Panc1 (cell line): ENCODE results near the gene STK10. TPM values are rescaled to one million over a fixed set of nuclear protein-coding genes. Genes with fewer than 3 reads are reported as not detected.

Experiments used
- ATAC-seq: fragments of 200-7000 bp; cut with Tn5 transposase; 2 replicates; pipeline ENCODE4 v1.9.1; 2020; ENCODE audit warnings: mild to moderate bottlenecking, moderate library complexity
- BruUV-seq: library from RNA; stranded (reverse); fragments of 400-500 nt; replicated peaks from 2 replicates; lab custom pipeline; 2021; lab: Mats Ljungman, UMichigan
- CTCF ChIA-PET: fragments of 300-600 bp; sonication (Branson Sonifier 250); formaldehyde crosslinking; loops from one replicate; lab custom pipeline; 2022; ENCODE audit warnings: antibody characterized with exemption; lab: Charles Lee
- POLR2A ChIA-PET: fragments of 300-600 bp; sonication (Branson Sonifier 250); formaldehyde crosslinking; loops from one replicate; lab custom pipeline; 2022; ENCODE audit warnings: antibody characterized with exemption; lab: Charles Lee
- DNase-seq: peaks from one replicate; pipeline ENCODE4 v3.0.0-alpha.2; 2010; ENCODE audit warnings: low read depth, low spot score
- H3K27ac ChIP-seq: 2 replicates; pipeline ENCODE4 v1.5.1; 2011; ENCODE audit warnings: mild to moderate bottlenecking, low read length, inconsistent platforms
- H3K27me3 ChIP-seq: fragments of 200-500 bp; sonication (Bioruptor generic); 2 replicates; pipeline ENCODE4 v1.6.0; 2014; ENCODE audit warnings: low read length, inconsistent platforms; ENCODE audit not compliant: control insufficient read depth, insufficient read depth
- H3K36me3 ChIP-seq: fragments of 200-500 bp; sonication (Bioruptor generic); 2 replicates; pipeline ENCODE4 v1.5.1; 2014; ENCODE audit warnings: inconsistent platforms, mild to moderate bottlenecking, low read length, moderate library complexity; ENCODE audit not compliant: control insufficient read depth, insufficient read depth
- H3K4me1 ChIP-seq: 2 replicates; pipeline ENCODE4 v1.5.1; 2011; ENCODE audit warnings: inconsistent platforms, mild to moderate bottlenecking, low read length, moderate library complexity; ENCODE audit not compliant: control insufficient read depth, insufficient read depth
- H3K4me3 ChIP-seq, 2 experiments: 2 replicates each; pipeline ENCODE4 v1.5.1; 2011 to 2012; ENCODE audit warnings: low read depth in 2 of 2, low read length in 2 of 2, mild to moderate bottlenecking in 2 of 2, inconsistent platforms in 1 of 2, moderate library complexity in 1 of 2
- H3K9me3 ChIP-seq: fragments of 200-500 bp; sonication (Bioruptor generic); 2 replicates; pipeline ENCODE4 v1.5.1; 2014; ENCODE audit warnings: low read depth, mild to moderate bottlenecking, inconsistent platforms, low read length, moderate library complexity; ENCODE audit not compliant: control insufficient read depth, insufficient read depth
- CTCF ChIP-seq: fragments of 450-650 bp; IDR thresholded peaks from 2 replicates; pipeline ENCODE4 v1.5.1; 2017; ENCODE audit warnings: mild to moderate bottlenecking
- POLR2AphosphoS5 ChIP-seq: IDR thresholded peaks from 2 replicates; pipeline ENCODE4 v1.6.1; 2012; ENCODE audit warnings: mild to moderate bottlenecking, low read depth, low read length, moderate library complexity
- REST ChIP-seq, 2 experiments: IDR thresholded peaks; 2 replicates each; pipeline ENCODE4 v1.6.1; 2011 to 2012; ENCODE audit warnings: low read depth in 2 of 2, control low read depth in 1 of 2, low read length in 1 of 2, mild to moderate bottlenecking in 1 of 2, moderate library complexity in 1 of 2; ENCODE audit not compliant: insufficient read depth in 1 of 2
- SIN3A ChIP-seq: IDR thresholded peaks from 2 replicates; pipeline ENCODE4 v1.6.1; 2012; ENCODE audit warnings: low read depth, mild to moderate bottlenecking, low read length, moderate library complexity, borderline replicate concordance; ENCODE audit not compliant: insufficient read depth
- TCF7L2 ChIP-seq: IDR thresholded peaks from 2 replicates; pipeline ENCODE4 v1.6.1; 2011; ENCODE audit warnings: mild to moderate bottlenecking, low read depth, low read length, inconsistent platforms
- in situ Hi-C: cut with HindIII; loops from 2 replicates; pipeline ENCODE4 v1.10.0; 2016; ENCODE audit warnings: low sequenced_read_pairs, low pct_unique_long_range_greater_than_20kb
- intact Hi-C: fragments of 100-400 bp; cut with micrococcal nuclease; formaldehyde crosslinking; loops from one replicate; pipeline ENCODE4 v1.10.0; 2022; ENCODE audit not compliant: unreplicated experiment
- total RNA-seq: library from RNA; stranded (reverse); gene quantifications from one replicate; pipeline ENCODE4 v1.2.1, GENCODE V29; 2021; ENCODE audit not compliant: unreplicated experiment

Gene STK10
- total RNA-seq, 1 experiment from 2014 or later = 34.9 TPM

- Histone ChIP-seq H3K27ac (no peak overlapping the region), H3K4me3 (no peak overlapping the region), H3K4me1 (no peaks in the 10 kb centered on the region), H3K36me3 (no peaks in the 10 kb centered on the region), H3K27me3 (no peaks in the 10 kb centered on the region), H3K9me3 (no peaks in the 10 kb centered on the region)
- ATAC-seq (no peak), DNase-seq (no peak)
- CTCF ChIA-PET = no interaction called here
- in situ Hi-C loops (no loop called here), intact Hi-C loops (no loop called here)
- TF ChIP-seq TCF7L2 = no peak
- POLR2A ChIA-PET = interaction anchor here (0.6 kb wide), 1 partner anchor 176 kb away, joined by 3 read pairs; no protein-coding TSS in a partner anchor
- BruUV-seq = TSS peak; percentile 64
These were observed 97.0 kb downstream of the STK10 start for GRCh38 chr5:172090976-172091547.

- in situ Hi-C loops (no loop called here), intact Hi-C loops (no loop called here)
- H3K4me3 ChIP-seq = no peak overlapping the region
- ChIA-PET CTCF (no interaction called here), POLR2A (interaction anchor here (0.5 kb wide), 1 partner anchor 123 kb away, joined by 3 read pairs; no protein-coding TSS in a partner anchor)
- no peaks in the 10 kb centered on the region for H3K4me1 ChIP-seq
- H3K9me3 ChIP-seq = no peaks in the 10 kb centered on the region
- ATAC-seq (no peak), DNase-seq (no peak)
- no peak for TF ChIP-seq POLR2AphosphoS5
- no peak for TF ChIP-seq TCF7L2
- TF ChIP-seq REST (IDR thresholded peaks at IDR 0.05; ENCODE audit: insufficient read depth in 1 of 2, low read depth in 2 of 2, low read length in 1 of 2) = no peak
- TF ChIP-seq CTCF = no peak
- no peak for TF ChIP-seq SIN3A
- BruUV-seq = no TSS peak
- H3K27me3 ChIP-seq = no peaks in the 10 kb centered on the region
- no peaks in the 10 kb centered on the region for H3K36me3 ChIP-seq
- no peak overlapping the region for H3K27ac ChIP-seq
These were observed 98.5 kb downstream of the STK10 start for GRCh38 chr5:172089298-172090117.
